Tibial artery (tissue), 4 donors: ENCODE data around the gene OSBPL2.

Source experiments
- DNase-seq, 2 donors: peaks; one replicate each; pipeline ENCODE4 v3.0.0-alpha.2; 2019
- H3K27ac ChIP-seq, 2 donors: fragments of 200-600 bp; sonication (generic) in 1 of 2; 1 replicate in 1 of 2; 2 replicates in 1 of 2; pipeline ENCODE4 v1.5.1; 2018 to 2019; ENCODE audit warnings: mild to moderate bottlenecking in 1 of 2
- H3K27me3 ChIP-seq, 2 donors: fragments of 200-600 bp; sonication (generic) in 1 of 2; one replicate each; pipeline versions ENCODE4 v1.5.1 to v1.6.0; 2016 to 2019
- H3K36me3 ChIP-seq, 3 donors: fragments of 200-600 bp; sonication (generic) in 2 of 3; one replicate each; pipeline ENCODE4 v1.5.1; 2016 to 2019; ENCODE audit warnings: mild to moderate bottlenecking in 2 of 3
- H3K4me1 ChIP-seq, 4 donors: fragments of 200-600 bp; sonication (generic) in 2 of 4; 1 replicate in 3 of 4; 2 replicates in 1 of 4; pipeline ENCODE4 v1.5.1; 2016 to 2019
- H3K4me3 ChIP-seq, 2 donors: fragments of 200-600 bp; sonication (generic) in 1 of 2; 1 replicate in 1 of 2; 2 replicates in 1 of 2; pipeline ENCODE4 v1.5.1; 2018 to 2019; ENCODE audit warnings: mild to moderate bottlenecking in 2 of 2
- H3K9me3 ChIP-seq, 3 donors: fragments of 200-600 bp; sonication (generic) in 1 of 3; one replicate each; pipeline ENCODE4 v1.5.1; 2016 to 2019
- CTCF ChIP-seq, 2 experiments: fragments of 200-600 bp in 1 of 2; fragments of 450-650 bp in 1 of 2; IDR thresholded peaks; one replicate each; pipeline ENCODE4 v1.5.1; 2017 to 2019; ENCODE audit warnings: antibody characterized with exemption in 2 of 2, mild to moderate bottlenecking in 1 of 2, moderate library complexity in 1 of 2
- intact Hi-C: fragments of 100-400 bp; cut with DNase I; formaldehyde crosslinking; loops from one replicate; pipeline ENCODE4 v1.15.0; 2023; ENCODE audit warnings: low total_unique reads

The OSBPL2 gene

GRCh38 chr20:62228982-62229545 is 9.3 kb upstream of the OSBPL2 start:
- Histone ChIP-seq H3K27ac (no peak overlapping the region), H3K4me1 (no peaks in the 10 kb centered on the region), H3K27me3 (peaks cover 0 to 80% of the 10 kb centered on the region in 2 donors), H3K9me3 (no peaks in the 10 kb centered on the region), H3K36me3 (no peaks in the 10 kb centered on the region), H3K4me3 (no peak overlapping the region)
- intact Hi-C loops: no loop called here
- DNase-seq: no peak
- TF ChIP-seq CTCF (IDR thresholded peaks at IDR 0.05): no peak

- no peak for TF ChIP-seq CTCF (IDR thresholded peaks at IDR 0.05)
- no peak for DNase-seq
- H3K27ac ChIP-seq: no peak overlapping the region
- intact Hi-C loops: loop anchor here (10.0 kb wide), 1 partner anchor 45 kb away; the partner anchor contains the start of gene MTG2
- no peak overlapping the region for H3K4me3 ChIP-seq
- no peaks in the 10 kb centered on the region for H3K4me1 ChIP-seq
- peaks cover 0 to 80% of the 10 kb centered on the region in 2 donors for H3K27me3 ChIP-seq
- H3K36me3 ChIP-seq: no peaks in the 10 kb centered on the region
- no peaks in the 10 kb centered on the region for H3K9me3 ChIP-seq
Measured at GRCh38 chr20:62229667-62230066, 8.7 kb upstream of the OSBPL2 start.

GRCh38 chr20:62230276-62230675 is 8.0 kb upstream of the OSBPL2 start:
- intact Hi-C loops: loop anchor here (10.0 kb wide), 1 partner anchor 45 kb away; the partner anchor contains the start of gene MTG2
- H3K27me3 ChIP-seq: peaks cover 0 to 78% of the 10 kb centered on the region in 2 donors
- no peak overlapping the region for H3K4me3 ChIP-seq
- DNase-seq: no peak
- TF ChIP-seq CTCF (IDR thresholded peaks at IDR 0.05): no peak
- no peaks in the 10 kb centered on the region for H3K4me1 ChIP-seq
- H3K27ac ChIP-seq: no peak overlapping the region
- no peaks in the 10 kb centered on the region for H3K36me3 ChIP-seq
- no peaks in the 10 kb centered on the region for H3K9me3 ChIP-seq

- Histone ChIP-seq H3K36me3 (no peaks in the 10 kb centered on the region), H3K27me3 (peaks cover 0 to 80% of the 10 kb centered on the region in 2 donors), H3K9me3 (no peaks in the 10 kb centered on the region), H3K27ac (no peak overlapping the region), H3K4me1 (no peaks in the 10 kb centered on the region), H3K4me3 (no peak overlapping the region)
- intact Hi-C loops: loop anchor here (10.0 kb wide), 1 partner anchor 46 kb away; the partner anchor contains the start of gene MTG2
- no peak for DNase-seq
- no peak for TF ChIP-seq CTCF (IDR thresholded peaks at IDR 0.05)
Measured at GRCh38 chr20:62230696-62231095, 7.6 kb upstream of the OSBPL2 start.

GRCh38 chr20:62231292-62231691 is 7.0 kb upstream of the OSBPL2 start:
- Histone ChIP-seq H3K4me1 (no peaks in the 10 kb centered on the region), H3K27me3 (peaks cover 0 to 79% of the 10 kb centered on the region in 2 donors), H3K27ac (no peak overlapping the region), H3K9me3 (no peaks in the 10 kb centered on the region), H3K36me3 (no peaks in the 10 kb centered on the region), H3K4me3 (no peak overlapping the region)
- DNase-seq: no peak
- intact Hi-C loops: loop anchor here (10.0 kb wide), 1 partner anchor 46 kb away; the partner anchor contains the start of gene MTG2
- no peak for TF ChIP-seq CTCF (IDR thresholded peaks at IDR 0.05)
